ENCODE results near the gene GCN1.
"Not testable (repeated sequence)": the region's sequence is repeated elsewhere in the genome, so short reads cannot be mapped to it uniquely, and the experiment has no call there.

The GCN1 gene

GRCh38 chr12:120194534-120195395 lies at the start of gene GCN1:
Gene GCN1 (minus strand): TSS chr12:120194715. CDS start chr12:120194697, 18 bp downstream.
- peak; percentile 62 for DNase-seq (ENCODE audit: low read depth)

- no peak for DNase-seq (ENCODE audit: low read depth)
These were observed 48.6 kb upstream of the GCN1 start for GRCh38 chr12:120242971-120243699.

- no peak for DNase-seq (ENCODE audit: low read depth)
These were observed 47.8 kb upstream of the GCN1 start for GRCh38 chr12:120242275-120242799.

- DNase-seq (ENCODE audit: low read depth), result no peak
These were observed 47.2 kb upstream of the GCN1 start for GRCh38 chr12:120241561-120242274.

GRCh38 chr12:120240495-120240833 lies 45.9 kb upstream of the GCN1 start:
- DNase-seq (ENCODE audit: low read depth), result no peak

GRCh38 chr12:120239776-120240494 lies 45.4 kb upstream of the GCN1 start:
- no peak for DNase-seq (ENCODE audit: low read depth)

GRCh38 chr12:120238839-120239445 lies 44.4 kb upstream of the GCN1 start:
- DNase-seq (ENCODE audit: low read depth), result no peak

GRCh38 chr12:120238217-120238616 lies 43.7 kb upstream of the GCN1 start:
- no peak for DNase-seq (ENCODE audit: low read depth)

GRCh38 chr12:120237360-120238171 lies 43.1 kb upstream of the GCN1 start:
- DNase-seq (ENCODE audit: low read depth), result peak; percentile 89

GRCh38 chr12:120236809-120237208 lies 42.3 kb upstream of the GCN1 start:
- DNase-seq (ENCODE audit: low read depth), result not testable (repeated sequence)

- DNase-seq (ENCODE audit: low read depth), result no peak
These were observed 41.1 kb upstream of the GCN1 start for GRCh38 chr12:120235369-120236323.

GRCh38 chr12:120234643-120235368 lies 40.3 kb upstream of the GCN1 start:
- DNase-seq (ENCODE audit: low read depth), result peak; percentile 96

- peak; percentile 90 for DNase-seq (ENCODE audit: low read depth)
These were observed 36.9 kb upstream of the GCN1 start for GRCh38 chr12:120231316-120232011.

- no peak for DNase-seq (ENCODE audit: low read depth)
These were observed 36.4 kb upstream of the GCN1 start for GRCh38 chr12:120230974-120231315.

GRCh38 chr12:120230326-120230973 lies 35.9 kb upstream of the GCN1 start:
- peak; percentile 80 for DNase-seq (ENCODE audit: low read depth)

GRCh38 chr12:120229487-120230325 lies 35.2 kb upstream of the GCN1 start:
- no peak for DNase-seq (ENCODE audit: low read depth)

GRCh38 chr12:120229071-120229486 lies 34.6 kb upstream of the GCN1 start:
- no peak for DNase-seq (ENCODE audit: low read depth)

All from GM04504 (cell line).